Activated CD4-positive, alpha-beta T cell treated with anti-CD3 and anti-CD28 coated beads for 24 hours (primary cell): Measurements from ENCODE around the gene CDH4.

Experiments used
- DNase-seq, 2 donors: peaks; one replicate each; pipeline ENCODE4 v3.0.0-alpha.2; 2020; ENCODE audit warnings: low read depth in 2 of 2

The CDH4 gene

GRCh38 chr20:61732511-61733210 is 480.6 kb downstream of the CDH4 start:
- DNase-seq: no peak

GRCh38 chr20:61733216-61733615 is 481.2 kb downstream of the CDH4 start:
- no peak for DNase-seq

DNA sequence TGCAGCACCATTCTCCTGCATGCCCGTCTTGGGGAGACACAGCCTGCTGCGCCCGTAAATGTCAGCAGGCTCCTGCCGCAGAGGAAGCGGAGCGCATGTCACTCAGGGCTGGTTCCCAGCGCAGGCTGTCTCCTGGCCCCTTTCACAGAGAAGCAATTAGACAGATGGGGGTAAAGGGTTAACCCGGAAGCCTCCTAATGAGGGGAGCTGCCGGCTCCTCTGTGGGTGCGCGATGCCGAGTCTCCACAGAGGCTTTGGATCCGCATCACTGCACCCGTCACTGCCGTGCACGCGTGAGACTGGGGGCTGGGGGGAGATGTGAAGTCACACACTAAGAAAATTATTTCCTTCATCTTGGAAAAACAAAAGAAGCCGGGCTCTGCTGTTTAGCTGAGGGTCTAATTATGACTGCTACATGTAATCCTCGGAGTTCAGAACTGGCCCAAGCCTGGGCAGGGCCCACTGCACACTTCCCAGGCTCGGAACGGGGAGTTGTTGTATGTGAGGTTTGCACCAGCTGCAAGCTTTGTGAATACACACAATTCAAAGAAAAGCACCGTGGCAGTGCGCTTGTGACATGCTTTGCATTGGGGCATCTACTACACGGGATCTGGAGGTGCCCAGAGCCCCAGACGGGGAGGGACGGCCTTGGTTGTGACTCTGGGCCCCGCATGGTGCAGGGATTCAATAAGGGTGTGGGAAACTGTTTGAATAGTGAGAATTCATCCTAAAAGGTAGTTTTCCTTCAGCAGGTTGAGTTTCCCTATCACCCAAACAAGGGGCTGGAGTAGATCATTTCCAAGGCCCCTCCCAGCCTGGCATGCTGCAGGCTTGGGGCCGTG is 482.1 kb downstream of the CDH4 start:
- DNase-seq: no peak

GRCh38 chr20:61734733-61735502 is 482.9 kb downstream of the CDH4 start:
- no peak for DNase-seq

DNA sequence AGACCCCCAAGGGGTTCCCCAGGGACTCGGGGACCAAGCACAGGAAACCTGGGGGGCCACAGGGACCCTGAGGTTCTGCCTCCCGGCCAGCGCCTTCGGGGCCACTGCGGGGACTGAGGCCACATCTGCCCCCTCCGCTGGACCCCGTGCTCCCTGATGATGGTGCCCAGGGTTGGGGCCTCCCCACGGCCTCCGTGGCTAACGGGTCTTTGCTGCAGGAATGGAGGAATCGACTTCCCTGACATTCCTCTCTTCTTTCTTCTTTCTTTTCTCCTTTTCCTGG is 483.4 kb downstream of the CDH4 start:
- DNase-seq: no peak

- no peak for DNase-seq
Measured at GRCh38 chr20:61736001-61736635, 484.1 kb downstream of the CDH4 start.

DNA sequence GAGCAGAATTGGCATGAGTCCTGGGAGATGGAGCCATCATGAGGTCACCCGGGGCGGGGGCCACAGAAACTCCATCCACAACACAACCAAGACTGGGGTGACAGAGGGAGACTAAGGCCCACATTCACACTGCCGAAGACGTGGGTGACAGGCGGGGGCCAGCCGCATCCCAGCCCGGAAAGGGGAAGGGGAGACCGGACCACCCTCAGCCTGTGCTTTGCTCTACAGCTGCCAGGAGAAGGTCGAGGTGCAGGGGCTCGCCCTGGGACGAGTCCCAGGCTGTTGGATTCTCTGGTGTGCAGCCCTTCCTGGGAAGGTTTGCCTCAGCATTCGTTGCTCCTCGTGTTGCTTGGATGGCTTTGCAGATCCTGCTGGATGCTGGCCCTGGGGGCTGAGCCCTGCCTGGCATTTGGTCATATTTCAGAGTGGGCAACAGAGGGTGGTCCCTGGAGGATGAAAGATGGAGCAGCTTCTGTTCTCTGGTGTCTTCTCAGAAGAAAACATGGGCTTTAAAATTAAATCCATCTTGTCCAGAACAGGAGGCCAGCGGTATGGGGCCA is 484.8 kb downstream of the CDH4 start:
- DNase-seq: no peak

- no peak for DNase-seq
Measured at GRCh38 chr20:61737346-61737745, 485.3 kb downstream of the CDH4 start.

GRCh38 chr20:61737812-61738443 is 485.9 kb downstream of the CDH4 start:
- DNase-seq: no peak

DNA sequence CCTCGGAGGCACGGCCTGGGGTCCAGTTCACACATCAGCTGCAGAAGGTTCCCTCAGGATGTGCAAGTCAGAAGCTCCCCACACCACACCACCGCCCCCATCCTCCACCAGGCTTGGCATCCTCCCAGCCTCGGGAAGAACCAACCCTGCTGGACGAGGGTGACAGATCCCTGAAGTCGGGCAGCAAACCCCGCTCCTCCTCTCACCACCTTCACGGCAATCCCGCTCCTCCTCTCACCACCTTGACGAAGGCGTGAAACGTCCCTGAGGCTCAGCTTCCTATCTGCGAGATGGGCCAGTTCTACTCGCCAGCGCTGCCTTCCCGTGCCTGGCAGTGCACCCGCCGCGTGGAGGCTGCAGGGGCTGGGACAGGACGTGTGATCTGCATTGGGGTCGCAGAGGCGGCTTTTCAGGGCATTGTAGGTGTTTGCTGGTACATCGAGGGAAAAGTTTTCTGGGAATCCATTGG is 486.6 kb downstream of the CDH4 start:
- no peak for DNase-seq

DNA sequence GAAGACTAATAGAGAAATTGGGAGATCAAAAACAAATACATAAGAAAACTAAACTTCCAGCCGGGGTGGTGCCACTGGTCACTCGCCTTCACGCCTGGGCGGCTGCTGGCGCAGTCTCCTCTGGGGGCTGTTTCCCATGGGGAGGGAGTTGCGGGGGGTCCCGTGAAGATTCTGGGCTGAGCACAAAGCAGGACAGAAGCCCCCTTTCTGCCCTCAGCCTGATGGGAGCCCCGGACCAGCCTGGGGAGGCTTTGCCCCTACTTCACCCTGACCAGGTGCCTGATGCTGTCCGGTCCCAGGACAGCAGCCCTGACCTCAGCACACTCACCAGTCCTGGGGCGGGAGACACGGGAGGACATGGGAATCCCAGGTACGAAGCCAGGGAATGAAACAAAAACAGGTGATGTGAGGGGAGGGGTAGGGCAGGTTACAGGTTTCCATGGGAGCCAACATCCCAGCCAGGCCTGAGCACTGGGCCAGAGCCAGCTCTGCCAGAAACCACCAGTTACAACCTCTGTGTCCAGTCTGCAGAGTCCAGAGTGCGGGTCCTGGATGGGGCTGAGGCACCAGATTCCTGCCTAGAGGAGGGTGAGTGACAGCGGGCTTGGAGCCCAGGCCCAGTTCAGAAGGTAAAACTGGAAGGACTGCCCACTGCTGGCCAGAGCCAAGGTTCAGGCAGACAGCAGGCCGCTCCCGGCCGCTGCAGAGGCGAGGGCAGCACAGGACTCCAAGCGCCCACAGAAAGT is 487.2 kb downstream of the CDH4 start:
- no peak for DNase-seq

- DNase-seq: no peak
Measured at GRCh38 chr20:61739832-61740118, 487.7 kb downstream of the CDH4 start.

DNA sequence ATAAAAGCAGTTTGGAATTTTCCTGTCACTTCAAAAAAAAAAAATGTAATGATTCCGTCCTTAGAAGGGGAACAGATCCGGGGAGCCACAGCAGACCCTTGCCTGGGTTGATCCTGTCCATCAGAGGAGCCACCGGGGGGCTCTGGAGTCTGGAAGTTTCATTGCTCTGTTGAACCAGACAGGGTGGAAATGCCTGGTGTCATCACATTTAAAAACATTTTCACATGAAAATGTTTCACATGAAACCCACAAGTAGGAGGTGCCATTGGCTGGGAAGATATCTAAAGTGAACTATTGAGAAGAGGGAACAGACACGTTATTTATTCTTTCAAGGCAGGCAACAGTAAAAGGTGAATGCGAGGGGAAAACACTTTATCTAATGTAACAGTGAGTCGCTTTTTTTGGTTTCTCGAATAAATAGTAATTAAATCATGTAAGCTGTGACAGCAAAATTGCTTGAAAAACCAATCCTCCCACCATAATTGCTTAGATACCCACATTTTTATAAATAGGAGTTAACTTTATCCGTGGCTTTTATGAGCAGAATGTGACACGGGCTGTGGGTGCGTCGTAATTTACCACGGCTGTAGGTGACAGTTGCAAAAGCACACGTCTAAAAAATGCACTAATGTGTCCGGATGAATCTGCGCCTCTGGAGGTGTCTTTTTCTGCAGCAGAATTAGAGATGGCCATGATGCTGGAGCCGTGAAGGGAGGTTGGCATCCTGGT is 490.2 kb downstream of the CDH4 start:
- no peak for DNase-seq

- no peak for DNase-seq
Measured at GRCh38 chr20:61743606-61744005, 491.5 kb downstream of the CDH4 start.

GRCh38 chr20:61744691-61745396 is 492.8 kb downstream of the CDH4 start:
- DNase-seq: no peak

- no peak for DNase-seq
Measured at GRCh38 chr20:61745397-61746146, 493.5 kb downstream of the CDH4 start.

- no peak for DNase-seq
Measured at GRCh38 chr20:61746147-61746646, 494.1 kb downstream of the CDH4 start.

- DNase-seq: no peak
Measured at GRCh38 chr20:61746781-61747180, 494.7 kb downstream of the CDH4 start.

DNA sequence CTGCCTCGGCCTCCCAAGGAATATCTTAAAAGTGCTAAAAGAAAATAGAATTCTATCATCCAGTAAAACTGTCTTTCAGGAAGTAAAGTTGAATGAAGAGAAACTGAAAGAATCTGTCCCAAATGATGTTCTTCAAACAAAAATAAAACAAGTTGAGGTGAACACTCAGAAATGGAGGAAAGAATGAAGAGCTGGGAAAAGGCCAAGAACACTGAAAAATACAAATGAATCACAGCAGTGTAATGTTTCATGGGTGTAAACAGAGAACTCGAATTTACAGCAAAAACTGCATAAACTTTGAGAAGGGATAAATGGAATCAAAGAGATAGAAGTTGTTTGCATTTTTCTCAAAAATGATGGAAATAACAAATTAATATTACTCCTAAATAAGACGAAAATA is 496.3 kb downstream of the CDH4 start:
- DNase-seq: no peak
